A673 (cell line): ENCODE measurements around the gene POU2F3. TPM values are rescaled to one million over a fixed set of nuclear protein-coding genes. Genes with fewer than 3 reads are reported as not detected.

Source experiments
- BruUV-seq: library from RNA; stranded (reverse); fragments of 400-500 nt; replicated peaks from 2 replicates; lab custom pipeline; 2021; lab: Mats Ljungman, UMichigan
- CTCF ChIA-PET: fragments of 300-600 bp; sonication (Branson Sonifier 250); formaldehyde crosslinking; loops from one replicate; lab custom pipeline; 2022; ENCODE audit warnings: antibody characterized with exemption; lab: Charles Lee
- POLR2A ChIA-PET: fragments of 300-600 bp; sonication (Branson Sonifier 250); formaldehyde crosslinking; loops from one replicate; lab custom pipeline; 2022; ENCODE audit warnings: antibody characterized with exemption; ENCODE audit not compliant: low non-redundant PET; lab: Charles Lee
- DNase-seq: peaks from one replicate; pipeline ENCODE4 v3.0.0-alpha.2; 2015; ENCODE audit warnings: low spot score
- H3K27ac ChIP-seq: fragments of 200-600 bp; sonication (generic); 2 replicates; pipeline ENCODE4 v1.5.1; 2016; ENCODE audit warnings: mixed run types, low read depth, mild to moderate bottlenecking, mixed read lengths, antibody characterized with exemption, low read length; ENCODE audit not compliant: poor library complexity, severe bottlenecking
- H3K27me3 ChIP-seq: fragments of 200-600 bp; sonication (generic); replicated peaks from 2 replicates; pipeline ENCODE4 v1.6.1; 2017; ENCODE audit warnings: mixed run types, low read depth, mild to moderate bottlenecking, mixed read lengths, antibody characterized with exemption, low read length; ENCODE audit not compliant: insufficient read depth, poor library complexity
- H3K36me3 ChIP-seq: fragments of 200-600 bp; sonication (generic); 2 replicates; pipeline ENCODE4 v1.6.1; 2016; ENCODE audit warnings: mixed run types, mild to moderate bottlenecking, mixed read lengths, antibody characterized with exemption, low read length; ENCODE audit not compliant: insufficient read depth, poor library complexity, severe bottlenecking
- H3K4me1 ChIP-seq: fragments of 200-600 bp; sonication (generic); 2 replicates; pipeline ENCODE4 v1.6.1; 2017; ENCODE audit warnings: mixed run types, mild to moderate bottlenecking, mixed read lengths, antibody characterized with exemption, low read length; ENCODE audit not compliant: insufficient read depth, poor library complexity, severe bottlenecking
- H3K4me3 ChIP-seq: fragments of 200-600 bp; sonication (generic); 2 replicates; pipeline ENCODE4 v1.5.1; 2016; ENCODE audit warnings: low read depth, mixed run types, mild to moderate bottlenecking, mixed read lengths, low read length; ENCODE audit not compliant: poor library complexity, severe bottlenecking
- H3K9me3 ChIP-seq: fragments of 200-600 bp; sonication (generic); 2 replicates; pipeline ENCODE4 v1.6.1; 2016; ENCODE audit warnings: mixed run types, low read depth, mild to moderate bottlenecking, mixed read lengths, antibody characterized with exemption, low read length; ENCODE audit not compliant: poor library complexity, severe bottlenecking
- EZH2 ChIP-seq: fragments of 200-600 bp; sonication (generic); IDR thresholded peaks from 2 replicates; pipeline ENCODE4 v1.6.1; 2017; ENCODE audit warnings: borderline replicate concordance, low read depth, mild to moderate bottlenecking, mixed read lengths, antibody characterized with exemption, low read length; ENCODE audit not compliant: poor library complexity, severe bottlenecking
- intact Hi-C: fragments of 100-400 bp; cut with micrococcal nuclease; formaldehyde crosslinking; loops from one replicate; pipeline ENCODE4 v1.10.0; 2022; ENCODE audit not compliant: unreplicated experiment
- total RNA-seq: library from RNA; stranded (reverse); gene quantifications from 2 replicates; pipeline ENCODE4 v1.2.3, GENCODE V29; 2021
- TF ChIP-seq, protein P1 (sequence below): fragments of 300-800, 200-600 bp; sonication (generic); conservative IDR thresholded peaks from 2 replicates; pipeline ENCODE4 v1.5.1; 2017; ENCODE audit warnings: low read depth, mild to moderate bottlenecking, antibody characterized with exemption, low read length, moderate library complexity, mixed read lengths

POU2F3 gene
- total RNA-seq, 1 experiment from 2014 or later: not detected

DNA sequence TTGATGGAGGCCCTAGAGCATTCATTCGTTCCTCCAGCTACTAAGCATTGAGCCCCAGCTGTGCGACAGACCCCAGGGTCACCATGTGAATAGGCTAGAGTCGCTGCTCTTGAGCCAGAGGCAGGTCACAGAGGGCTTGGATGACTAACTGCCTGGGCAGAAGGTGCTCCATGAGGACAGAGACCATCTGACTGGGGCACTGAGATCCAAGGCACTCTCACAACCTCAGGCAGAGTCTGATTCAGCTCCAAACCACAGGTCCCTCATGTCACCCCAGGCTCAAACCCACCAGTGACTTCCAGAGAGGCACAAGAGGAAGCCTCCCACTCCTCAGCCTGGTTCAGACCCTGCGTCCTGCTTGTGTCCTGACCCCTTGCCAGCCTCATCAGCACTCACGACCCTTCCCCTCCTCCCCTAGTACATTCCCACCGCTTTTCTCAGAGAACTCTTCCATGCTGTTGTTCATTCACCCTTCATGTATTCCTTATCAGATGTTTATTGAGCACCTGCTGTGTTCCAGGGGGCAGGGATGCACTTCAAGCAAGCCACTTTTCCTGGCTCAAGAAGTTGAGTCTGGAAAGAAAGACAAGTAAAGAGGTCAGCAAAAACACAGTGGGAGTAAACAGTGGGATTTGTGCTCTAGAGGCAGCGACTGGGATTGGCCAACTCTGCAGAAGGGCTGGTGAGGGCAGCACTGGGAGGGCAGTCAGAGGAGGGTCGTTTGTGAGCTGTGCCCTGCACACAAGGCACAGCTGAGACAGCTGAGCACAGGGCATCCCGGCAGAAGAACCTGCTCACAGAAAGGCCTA, 19.8 kb upstream of the POU2F3 start:
- ChIA-PET CTCF (no interaction called here), POLR2A (no interaction called here)
- no peaks in the 10 kb centered on the region for H3K36me3 ChIP-seq
- H3K9me3 ChIP-seq: no peaks in the 10 kb centered on the region
- no peak for DNase-seq
- H3K27ac ChIP-seq: no peak overlapping the region
- peaks cover 2% of the 10 kb centered on the region for H3K4me1 ChIP-seq
- no peak overlapping the region for H3K4me3 ChIP-seq
- intact Hi-C loops: no loop called here
- TF ChIP-seq, protein P1, sequence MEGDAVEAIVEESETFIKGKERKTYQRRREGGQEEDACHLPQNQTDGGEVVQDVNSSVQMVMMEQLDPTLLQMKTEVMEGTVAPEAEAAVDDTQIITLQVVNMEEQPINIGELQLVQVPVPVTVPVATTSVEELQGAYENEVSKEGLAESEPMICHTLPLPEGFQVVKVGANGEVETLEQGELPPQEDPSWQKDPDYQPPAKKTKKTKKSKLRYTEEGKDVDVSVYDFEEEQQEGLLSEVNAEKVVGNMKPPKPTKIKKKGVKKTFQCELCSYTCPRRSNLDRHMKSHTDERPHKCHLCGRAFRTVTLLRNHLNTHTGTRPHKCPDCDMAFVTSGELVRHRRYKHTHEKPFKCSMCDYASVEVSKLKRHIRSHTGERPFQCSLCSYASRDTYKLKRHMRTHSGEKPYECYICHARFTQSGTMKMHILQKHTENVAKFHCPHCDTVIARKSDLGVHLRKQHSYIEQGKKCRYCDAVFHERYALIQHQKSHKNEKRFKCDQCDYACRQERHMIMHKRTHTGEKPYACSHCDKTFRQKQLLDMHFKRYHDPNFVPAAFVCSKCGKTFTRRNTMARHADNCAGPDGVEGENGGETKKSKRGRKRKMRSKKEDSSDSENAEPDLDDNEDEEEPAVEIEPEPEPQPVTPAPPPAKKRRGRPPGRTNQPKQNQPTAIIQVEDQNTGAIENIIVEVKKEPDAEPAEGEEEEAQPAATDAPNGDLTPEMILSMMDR: no peak
- TF ChIP-seq EZH2: no peak
- no peaks in the 10 kb centered on the region for H3K27me3 ChIP-seq
- BruUV-seq: no TSS peak

- CTCF ChIA-PET: no interaction called here
- Histone ChIP-seq H3K9me3 (no peaks in the 10 kb centered on the region), H3K4me3 (no peak overlapping the region), H3K4me1 (peaks cover 6% of the 10 kb centered on the region), H3K36me3 (no peaks in the 10 kb centered on the region), H3K27ac (no peak overlapping the region), H3K27me3 (no peaks in the 10 kb centered on the region)
- BruUV-seq: no TSS peak
- TF ChIP-seq EZH2: no peak
- TF ChIP-seq, protein P1: no peak
- intact Hi-C loops: no loop called here
- POLR2A ChIA-PET: no interaction called here
- no peak for DNase-seq
Observed at GRCh38 chr11:120220747-120221037, 19.2 kb upstream of the POU2F3 start.

- ChIA-PET POLR2A (no interaction called here), CTCF (no interaction called here)
- Histone ChIP-seq H3K9me3 (no peaks in the 10 kb centered on the region), H3K27me3 (no peaks in the 10 kb centered on the region), H3K27ac (no peak overlapping the region), H3K36me3 (no peaks in the 10 kb centered on the region), H3K4me1 (peaks cover 6% of the 10 kb centered on the region), H3K4me3 (no peak overlapping the region)
- BruUV-seq: no TSS peak
- TF ChIP-seq EZH2: no peak
- TF ChIP-seq, protein P1: no peak
- DNase-seq: no peak
- intact Hi-C loops: no loop called here
Observed at GRCh38 chr11:120221115-120221752, 18.7 kb upstream of the POU2F3 start.
